ENCODE measurements around the gene LRRC27.
"Not testable (repeated sequence)": the region's sequence is repeated elsewhere in the genome, so short reads cannot be mapped to it uniquely, and the experiment has no call there.

DNA sequence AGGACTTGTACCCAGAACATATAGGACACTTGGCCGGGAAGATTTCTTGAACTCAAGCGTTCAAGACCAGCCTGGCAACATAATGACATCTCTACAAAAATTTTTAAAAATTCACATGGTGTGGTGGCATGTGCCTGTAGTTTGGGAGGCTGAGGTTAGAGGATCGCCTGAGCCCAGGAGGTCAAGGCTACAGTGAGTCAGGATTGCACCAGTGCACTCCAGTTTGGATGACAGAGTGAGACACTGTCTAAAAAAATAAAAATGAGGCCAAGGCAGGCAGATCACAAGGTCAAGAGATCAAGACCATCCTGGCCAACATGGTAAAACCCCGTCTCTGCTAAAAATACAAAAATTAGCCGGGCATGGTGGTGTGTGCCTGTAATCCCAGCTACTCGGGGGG is 14.5 kb upstream of the LRRC27 start:
- TF ChIP-seq, protein P1, sequence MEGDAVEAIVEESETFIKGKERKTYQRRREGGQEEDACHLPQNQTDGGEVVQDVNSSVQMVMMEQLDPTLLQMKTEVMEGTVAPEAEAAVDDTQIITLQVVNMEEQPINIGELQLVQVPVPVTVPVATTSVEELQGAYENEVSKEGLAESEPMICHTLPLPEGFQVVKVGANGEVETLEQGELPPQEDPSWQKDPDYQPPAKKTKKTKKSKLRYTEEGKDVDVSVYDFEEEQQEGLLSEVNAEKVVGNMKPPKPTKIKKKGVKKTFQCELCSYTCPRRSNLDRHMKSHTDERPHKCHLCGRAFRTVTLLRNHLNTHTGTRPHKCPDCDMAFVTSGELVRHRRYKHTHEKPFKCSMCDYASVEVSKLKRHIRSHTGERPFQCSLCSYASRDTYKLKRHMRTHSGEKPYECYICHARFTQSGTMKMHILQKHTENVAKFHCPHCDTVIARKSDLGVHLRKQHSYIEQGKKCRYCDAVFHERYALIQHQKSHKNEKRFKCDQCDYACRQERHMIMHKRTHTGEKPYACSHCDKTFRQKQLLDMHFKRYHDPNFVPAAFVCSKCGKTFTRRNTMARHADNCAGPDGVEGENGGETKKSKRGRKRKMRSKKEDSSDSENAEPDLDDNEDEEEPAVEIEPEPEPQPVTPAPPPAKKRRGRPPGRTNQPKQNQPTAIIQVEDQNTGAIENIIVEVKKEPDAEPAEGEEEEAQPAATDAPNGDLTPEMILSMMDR (IDR thresholded peaks at IDR 0.05), result not testable (repeated sequence)
- TF ChIP-seq POLR2A (IDR thresholded peaks at IDR 0.05), result not testable (repeated sequence)

All from esophagus squamous epithelium (tissue), 4 donors.